Measurements from ENCODE around the gene HELZ2.

HELZ2 gene

GRCh38 chr20:63529861-63530787, 43.9 kb downstream of the HELZ2 start:
- H3K4me3 Mint-ChIP-seq = no peak overlapping the region
- DNase-seq = no peak
- H3K9me3 Mint-ChIP-seq = no peaks in the 10 kb centered on the region
- H3K27me3 Mint-ChIP-seq (ENCODE audit: low read depth, poor library complexity) = peaks cover 4% of the 10 kb centered on the region
- TF ChIP-seq CTCF (IDR thresholded peaks at IDR 0.05) = no peak
- no peak overlapping the region for H3K27ac Mint-ChIP-seq
- H3K36me3 Mint-ChIP-seq (ENCODE audit: low read depth) = no peaks in the 10 kb centered on the region
- peaks cover 28% of the 10 kb centered on the region for H3K4me1 Mint-ChIP-seq

- peaks cover 36% of the 10 kb centered on the region for H3K4me1 Mint-ChIP-seq
- DNase-seq = no peak
- H3K36me3 Mint-ChIP-seq (ENCODE audit: low read depth) = peaks cover 4% of the 10 kb centered on the region
- no peaks in the 10 kb centered on the region for H3K9me3 Mint-ChIP-seq
- H3K4me3 Mint-ChIP-seq = no peak overlapping the region
- peaks cover 4% of the 10 kb centered on the region for H3K27me3 Mint-ChIP-seq (ENCODE audit: low read depth, poor library complexity)
- TF ChIP-seq CTCF (IDR thresholded peaks at IDR 0.05) = no peak
- H3K27ac Mint-ChIP-seq = no peak overlapping the region
Observed at GRCh38 chr20:63529180-63529860, 44.7 kb downstream of the HELZ2 start.

- no peak for DNase-seq
- Mint-ChIP-seq H3K27ac (no peak overlapping the region), H3K27me3 (ENCODE audit: low read depth, poor library complexity) (peaks cover 4% of the 10 kb centered on the region), H3K36me3 (ENCODE audit: low read depth) (peaks cover 23% of the 10 kb centered on the region), H3K4me1 (peaks cover 47% of the 10 kb centered on the region), H3K9me3 (peaks cover 3% of the 10 kb centered on the region), H3K4me3 (no peak overlapping the region)
- no peak for TF ChIP-seq CTCF (IDR thresholded peaks at IDR 0.05)
Observed at GRCh38 chr20:63527184-63527583, 46.9 kb downstream of the HELZ2 start.

- H3K9me3 Mint-ChIP-seq = peaks cover 3% of the 10 kb centered on the region
- H3K4me3 Mint-ChIP-seq = no peak overlapping the region
- no peak overlapping the region for H3K27ac Mint-ChIP-seq
Observed at GRCh38 chr20:63525971-63526370, 48.1 kb downstream of the HELZ2 start.

GRCh38 chr20:63525185-63525584, 48.9 kb downstream of the HELZ2 start:
- peaks cover 3% of the 10 kb centered on the region for H3K9me3 Mint-ChIP-seq
- H3K4me3 Mint-ChIP-seq = no peak overlapping the region
- DNase-seq = no peak
- peaks cover 23% of the 10 kb centered on the region for H3K36me3 Mint-ChIP-seq (ENCODE audit: low read depth)
- peaks cover 45% of the 10 kb centered on the region for H3K4me1 Mint-ChIP-seq
- no peak for TF ChIP-seq CTCF (IDR thresholded peaks at IDR 0.05)
- no peak overlapping the region for H3K27ac Mint-ChIP-seq
- peaks cover 4% of the 10 kb centered on the region for H3K27me3 Mint-ChIP-seq (ENCODE audit: low read depth, poor library complexity)

More at GRCh38 chr20:63525971-63526370, 48.1 kb downstream of the HELZ2 start:
- TF ChIP-seq CTCF (IDR thresholded peaks at IDR 0.05) = no peak
- Mint-ChIP-seq H3K27me3 (ENCODE audit: low read depth, poor library complexity) (peaks cover 4% of the 10 kb centered on the region), H3K36me3 (ENCODE audit: low read depth) (peaks cover 23% of the 10 kb centered on the region), H3K4me1 (peaks cover 45% of the 10 kb centered on the region)
- no peak for DNase-seq
